ENCODE results near the gene C16orf46.

DNA sequence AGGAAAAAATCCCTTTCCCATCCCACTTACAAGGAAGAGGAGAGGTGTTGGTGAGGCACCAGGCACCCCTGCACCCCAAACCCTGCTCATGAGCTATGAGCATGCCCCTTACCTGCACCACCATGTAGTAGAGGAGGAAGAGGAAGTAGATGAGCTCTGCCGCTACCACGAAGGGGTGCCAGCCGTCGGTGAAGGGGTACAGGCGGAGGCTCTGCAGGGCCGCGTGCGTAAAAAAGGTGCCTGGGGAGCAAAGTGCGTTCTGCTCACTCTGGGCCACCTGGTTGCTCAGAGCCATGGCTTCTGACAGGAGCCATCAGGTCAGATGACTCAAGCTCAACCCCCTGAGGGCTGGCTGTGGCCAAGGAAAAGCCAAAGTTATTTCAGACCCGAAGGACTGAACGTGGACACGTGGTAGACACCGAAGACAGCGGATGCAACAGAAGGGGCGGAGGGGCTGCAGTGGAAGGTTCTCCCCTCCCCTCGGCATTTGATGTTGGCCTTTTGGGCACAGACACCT lies 44.5 kb upstream of the C16orf46 start:
- TF ChIP-seq, protein P1, sequence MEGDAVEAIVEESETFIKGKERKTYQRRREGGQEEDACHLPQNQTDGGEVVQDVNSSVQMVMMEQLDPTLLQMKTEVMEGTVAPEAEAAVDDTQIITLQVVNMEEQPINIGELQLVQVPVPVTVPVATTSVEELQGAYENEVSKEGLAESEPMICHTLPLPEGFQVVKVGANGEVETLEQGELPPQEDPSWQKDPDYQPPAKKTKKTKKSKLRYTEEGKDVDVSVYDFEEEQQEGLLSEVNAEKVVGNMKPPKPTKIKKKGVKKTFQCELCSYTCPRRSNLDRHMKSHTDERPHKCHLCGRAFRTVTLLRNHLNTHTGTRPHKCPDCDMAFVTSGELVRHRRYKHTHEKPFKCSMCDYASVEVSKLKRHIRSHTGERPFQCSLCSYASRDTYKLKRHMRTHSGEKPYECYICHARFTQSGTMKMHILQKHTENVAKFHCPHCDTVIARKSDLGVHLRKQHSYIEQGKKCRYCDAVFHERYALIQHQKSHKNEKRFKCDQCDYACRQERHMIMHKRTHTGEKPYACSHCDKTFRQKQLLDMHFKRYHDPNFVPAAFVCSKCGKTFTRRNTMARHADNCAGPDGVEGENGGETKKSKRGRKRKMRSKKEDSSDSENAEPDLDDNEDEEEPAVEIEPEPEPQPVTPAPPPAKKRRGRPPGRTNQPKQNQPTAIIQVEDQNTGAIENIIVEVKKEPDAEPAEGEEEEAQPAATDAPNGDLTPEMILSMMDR (IDR thresholded peaks at IDR 0.05) = no peak
- TF ChIP-seq POLR2A (IDR thresholded peaks at IDR 0.05) = no peak

All from transverse colon (tissue), 3 donors.